K562 (cell line): ENCODE data around the gene DLGAP1. TPM values are rescaled to one million over a fixed set of nuclear protein-coding genes. Genes with fewer than 3 reads are reported as not detected.
A peak's percentile ranks its signal among the peaks of the same experiment; 100 is the strongest.

Experiments
- BACH1 ChIP-seq: fragments of 200-800 bp; sonication (Bioruptor generic); IDR thresholded peaks from 2 replicates; pipeline ENCODE4 v1.6.1; 2016; ENCODE audit warnings: missing genetic modification characterization, missing compliant biosample characterization
- BCL6 ChIP-seq: fragments of 250-450 bp; sonication (Bioruptor Pico); IDR thresholded peaks from 2 replicates; pipeline ENCODE4 v1.4.0; 2020
- CBFA2T2 ChIP-seq: fragments of 450-650 bp; conservative IDR thresholded peaks from 2 replicates; pipeline ENCODE4 v1.6.1; 2017; ENCODE audit warnings: mild to moderate bottlenecking
- CC2D1A ChIP-seq: fragments of 450-650 bp; IDR thresholded peaks from 2 replicates; pipeline ENCODE4 v1.6.1; 2017; ENCODE audit warnings: mild to moderate bottlenecking
- CUX1 ChIP-seq: fragments of 200-800 bp; sonication (Bioruptor generic); IDR thresholded peaks from 2 replicates; pipeline ENCODE4 v1.6.1; 2016; ENCODE audit warnings: missing genetic modification characterization, missing compliant biosample characterization
- EWSR1 ChIP-seq: fragments of 450-650 bp; IDR thresholded peaks from 2 replicates; pipeline ENCODE4 v1.6.1; 2018; ENCODE audit warnings: borderline replicate concordance, mild to moderate bottlenecking, low read depth, moderate library complexity; ENCODE audit not compliant: partially characterized antibody
- HCFC1 ChIP-seq: IDR thresholded peaks from 2 replicates; pipeline ENCODE4 v1.6.1; 2012; ENCODE audit warnings: low read depth, low read length, improper control_type of control experiment
- HNRNPL ChIP-seq: fragments of 200-400 bp; formaldehyde crosslinking; IDR thresholded peaks from 2 replicates; pipeline ENCODE4 v1.6.1; 2017; ENCODE audit warnings: low read depth, mild to moderate bottlenecking, low read length
- HOXB6 ChIP-seq: fragments of 250-450 bp; sonication (Bioruptor Pico); IDR thresholded peaks from 2 replicates; pipeline ENCODE4 v1.5.1; 2022; ENCODE audit warnings: mild to moderate bottlenecking, borderline replicate concordance
- KAT7 ChIP-seq: sonication (generic); formaldehyde crosslinking; IDR thresholded peaks from 2 replicates; pipeline ENCODE4 v1.8.0; 2022; ENCODE audit warnings: missing genetic modification reagents, mild to moderate bottlenecking, borderline replicate concordance
- MAFG ChIP-seq: fragments of 450-650 bp; conservative IDR thresholded peaks from 2 replicates; pipeline ENCODE4 v1.6.1; 2016; ENCODE audit warnings: missing genetic modification characterization, missing compliant biosample characterization
- NFXL1 ChIP-seq: fragments of 450-650 bp; formaldehyde crosslinking; IDR thresholded peaks from 2 replicates; pipeline ENCODE4 v1.4.0; 2021; ENCODE audit warnings: mild to moderate bottlenecking
- PTTG1 ChIP-seq: fragments of 450-650 bp; IDR thresholded peaks from 2 replicates; pipeline ENCODE4 v1.6.1; 2016; ENCODE audit warnings: low read depth, mild to moderate bottlenecking, missing genetic modification characterization, missing compliant biosample characterization
- RBM22 ChIP-seq: fragments of 200-400 bp; formaldehyde crosslinking; IDR thresholded peaks from 2 replicates; pipeline ENCODE4 v1.6.1; 2018; ENCODE audit warnings: low read length, low read depth; ENCODE audit not compliant: poor library complexity, severe bottlenecking
- RHOXF2B ChIP-seq: fragments of 250-450 bp; sonication (Bioruptor Pico); conservative IDR thresholded peaks from 2 replicates; pipeline ENCODE4 v1.5.1; 2021
- SMARCA4 ChIP-seq: fragments of 450-650 bp; IDR thresholded peaks from 2 replicates; pipeline ENCODE4 v1.6.1; 2016
- TEAD4 ChIP-seq, 2 experiments: sonication (generic) in 1 of 2; formaldehyde crosslinking in 1 of 2; IDR thresholded peaks; 2 replicates each; pipeline versions ENCODE4 v1.6.1 to v1.8.0; 2012 to 2022; ENCODE audit warnings: borderline replicate concordance in 1 of 2, inconsistent platforms in 1 of 2, low read length in 1 of 2, mild to moderate bottlenecking in 1 of 2, missing genetic modification reagents in 1 of 2
- TOE1 ChIP-seq, 2 experiments: fragments of 450-650 bp in 1 of 2; sonication (generic) in 1 of 2; formaldehyde crosslinking in 1 of 2; IDR thresholded peaks; 2 replicates each; pipeline versions ENCODE4 v1.7.1 to v1.8.0; 2016 to 2022; ENCODE audit warnings: borderline replicate concordance in 2 of 2, mild to moderate bottlenecking in 2 of 2, antibody characterized with exemption in 1 of 2, inconsistent platforms in 1 of 2, low read depth in 1 of 2, missing genetic modification reagents in 1 of 2, moderate library complexity in 1 of 2
- ZNF274 ChIP-seq: IDR thresholded peaks from 2 replicates; pipeline ENCODE4 v1.6.1; 2011; ENCODE audit warnings: low read depth, mild to moderate bottlenecking, low read length, moderate library complexity, borderline replicate concordance
- ZNF41 ChIP-seq: fragments of 250-450 bp; sonication (Bioruptor Pico); conservative IDR thresholded peaks from 2 replicates; pipeline ENCODE4 v1.4.0; 2020; ENCODE audit warnings: mild to moderate bottlenecking
- ZNF551 ChIP-seq: fragments of 250-450 bp; sonication (Bioruptor Pico); IDR thresholded peaks from 2 replicates; pipeline ENCODE4 v1.5.0; 2021; ENCODE audit warnings: mild to moderate bottlenecking, moderate library complexity
- ZNF583 ChIP-seq: fragments of 250-450 bp; sonication (Bioruptor Pico); IDR thresholded peaks from 2 replicates; pipeline ENCODE4 v1.4.0; 2020
- ZNF589 ChIP-seq: fragments of 200-800 bp; sonication (Bioruptor generic); IDR thresholded peaks from 2 replicates; pipeline ENCODE4 v1.6.1; 2016; ENCODE audit warnings: low read depth, missing genetic modification characterization, missing compliant biosample characterization
- ZNF76 ChIP-seq: fragments of 250-450 bp; sonication (Bioruptor Pico); IDR thresholded peaks from 2 replicates; pipeline ENCODE4 v1.4.0; 2020; ENCODE audit warnings: mild to moderate bottlenecking, moderate library complexity, borderline replicate concordance
- polyA plus RNA-seq, 8 experiments: library from polyadenylated mRNA; depleted of rRNA in 4 of 8; stranded (reverse) in 5 of 8; unstranded in 3 of 8; fragments of >200 nt; fragmentation: Nextera tagmentation in 2 of 8; fragmentation: Illumina TruSeq in 1 of 8; extraction: Ambion mirVana in 2 of 8; extraction: Trizol in 1 of 8; gene quantifications; 2 replicates each; pipeline versions ENCODE4 v1.2.1 to v1.2.3, GENCODE V29; 2011 to 2014; ENCODE audit warnings: inconsistent platforms in 1 of 8, missing spikeins in 1 of 8
- total RNA-seq, 7 experiments: library from RNA; depleted of rRNA in 6 of 7; stranded (reverse); fragments of >200 nt in 6 of 7; fragmentation: Illumina TruSeq in 2 of 7; extraction: Trizol in 2 of 7; gene quantifications; 2 replicates each; pipeline versions ENCODE4 v1.2.1 to v1.2.3, GENCODE V29; 2011 to 2021; ENCODE audit warnings: low replicate concordance in 1 of 7

The DLGAP1 gene
- total and polyA plus RNA-seq, 9 of the 15 experiments (the other 6 are each of a cell fraction or from before 2014, with no cell fraction given): 0.04 to 0.22 (median 0.08) TPM

- no peak for TF ChIP-seq ZNF551
- no peak for TF ChIP-seq NFXL1
- no peak for TF ChIP-seq RHOXF2B (CRISPR knock-in tag)
- no peak; the same call in 1 of the 2 replicates for TF ChIP-seq BACH1 (tag)
- no peak for TF ChIP-seq HNRNPL
- no peak for TF ChIP-seq CBFA2T2
- no peak for TF ChIP-seq HCFC1
- no peak for TF ChIP-seq HOXB6 (CRISPR knock-in tag)
- peak; percentile 73; the same call in 1 of the 2 replicates for TF ChIP-seq CUX1 (CRISPR knock-in tag)
- TF ChIP-seq TOE1 (IDR thresholded peaks at IDR 0.05; ENCODE audit: borderline replicate concordance): no peak
- TF ChIP-seq TOE1 (CRISPR knock-in tag; IDR thresholded peaks at IDR 0.05; ENCODE audit: borderline replicate concordance, low read depth): no peak
- TF ChIP-seq RBM22: no peak
- 0 out of 2 replicates have a peak, but pooled peaks have one; percentile 28 for TF ChIP-seq ZNF41 (CRISPR knock-in tag)
- TF ChIP-seq EWSR1: no peak
- peak; percentile 42; the same call in 1 of the 2 replicates for TF ChIP-seq KAT7 (CRISPR knock-in tag)
- no peak for TF ChIP-seq ZNF274
- TF ChIP-seq BCL6 (CRISPR knock-in tag): no peak
- no peak for TF ChIP-seq ZNF583 (CRISPR knock-in tag)
- peak; percentile 70 for TF ChIP-seq PTTG1
- TF ChIP-seq CC2D1A: no peak
- no peak for TF ChIP-seq SMARCA4
- TF ChIP-seq ZNF76 (CRISPR knock-in tag): 0 out of 2 replicates have a peak, but pooled peaks have one; percentile 51
- TF ChIP-seq MAFG (tag): peak; percentile 81
- TF ChIP-seq TEAD4 (IDR thresholded peaks at IDR 0.05; ENCODE audit: low read length): peak; percentile 92
- peak; percentile 97 for TF ChIP-seq TEAD4 (CRISPR knock-in tag; IDR thresholded peaks at IDR 0.05; ENCODE audit: borderline replicate concordance)
- TF ChIP-seq ZNF589 (CRISPR knock-in tag): no peak; the same call in 1 of the 2 replicates
Observed at GRCh38 chr18:3649633-3650426, 805.3 kb downstream of the DLGAP1 start (continued).
